HepG2 (cell line): Measurements from ENCODE around the gene IDH3G. TPM values are rescaled to one million over a fixed set of nuclear protein-coding genes. Genes with fewer than 3 reads are reported as not detected.

ENCODE experiments used
- ARNTL ChIP-seq: sonication (generic); formaldehyde crosslinking; IDR thresholded peaks from 2 replicates; pipeline ENCODE4 v1.4.0; 2020; ENCODE audit warnings: mild to moderate bottlenecking, missing genetic modification reagents
- FOSL2 ChIP-seq: sonication (generic); formaldehyde crosslinking; IDR thresholded peaks from 2 replicates; pipeline ENCODE4 v1.4.0; 2020; ENCODE audit warnings: missing genetic modification reagents
- HIVEP1 ChIP-seq: sonication (generic); formaldehyde crosslinking; IDR thresholded peaks from 2 replicates; pipeline ENCODE4 v1.4.0; 2020; ENCODE audit warnings: mild to moderate bottlenecking, missing genetic modification reagents
- HNRNPLL ChIP-seq: fragments of 200-400 bp; formaldehyde crosslinking; IDR thresholded peaks from 2 replicates; pipeline ENCODE4 v1.6.1; 2017; ENCODE audit warnings: mild to moderate bottlenecking, low read depth, low read length; ENCODE audit not compliant: poor library complexity, severe bottlenecking
- HNRNPUL1 ChIP-seq: fragments of 200-400 bp; formaldehyde crosslinking; IDR thresholded peaks from 2 replicates; pipeline ENCODE4 v1.6.1; 2017; ENCODE audit warnings: low read depth, mild to moderate bottlenecking, low read length, moderate library complexity
- KLF16 ChIP-seq, 2 experiments: sonication (generic) in 1 of 2; formaldehyde crosslinking in 1 of 2; IDR thresholded peaks; 2 replicates each; pipeline versions ENCODE4 v1.6.1 to v1.8.0; 2016 to 2023; ENCODE audit warnings: missing genetic modification reagents in 2 of 2, missing compliant biosample characterization in 1 of 2
- MAX ChIP-seq: IDR thresholded peaks from 2 replicates; pipeline ENCODE4 v1.6.1; 2012; ENCODE audit warnings: inconsistent platforms
- MNT ChIP-seq: fragments of 450-650 bp; IDR thresholded peaks from 2 replicates; pipeline ENCODE4 v1.6.1; 2016
- NCOA5 ChIP-seq: sonication (generic); formaldehyde crosslinking; IDR thresholded peaks from 2 replicates; pipeline ENCODE4 v1.4.0; 2020; ENCODE audit warnings: missing genetic modification reagents
- NR2C2 ChIP-seq: sonication (generic); formaldehyde crosslinking; IDR thresholded peaks from 2 replicates; pipeline ENCODE4 v1.4.0; 2020; ENCODE audit warnings: missing genetic modification reagents, mild to moderate bottlenecking, moderate library complexity, borderline replicate concordance
- NR2F6 ChIP-seq, 2 experiments: IDR thresholded peaks; 2 replicates each; pipeline ENCODE4 v1.6.1; 2016; ENCODE audit warnings: antibody characterized with exemption in 1 of 2, mild to moderate bottlenecking in 1 of 2
- NRL ChIP-seq: sonication (generic); formaldehyde crosslinking; IDR thresholded peaks from 2 replicates; pipeline ENCODE4 v1.5.0; 2020; ENCODE audit warnings: missing genetic modification reagents, mild to moderate bottlenecking, moderate library complexity, borderline replicate concordance
- PHF8 ChIP-seq: sonication (generic); formaldehyde crosslinking; IDR thresholded peaks from 2 replicates; pipeline ENCODE4 v1.5.0; 2020; ENCODE audit warnings: missing genetic modification reagents
- RAD51 ChIP-seq: fragments of 450-650 bp; IDR thresholded peaks from 2 replicates; pipeline ENCODE4 v1.6.1; 2016; ENCODE audit warnings: borderline replicate concordance
- SMAD9 ChIP-seq: sonication (generic); formaldehyde crosslinking; IDR thresholded peaks from 2 replicates; pipeline ENCODE4 v1.5.1; 2020; ENCODE audit warnings: mild to moderate bottlenecking, missing genetic modification reagents
- THRA ChIP-seq: sonication (generic); formaldehyde crosslinking; IDR thresholded peaks from 2 replicates; pipeline ENCODE4 v1.4.0; 2020; ENCODE audit warnings: missing genetic modification reagents, borderline replicate concordance
- ZBTB1 ChIP-seq: sonication (generic); formaldehyde crosslinking; IDR thresholded peaks from 2 replicates; pipeline ENCODE4 v1.4.0; 2020; ENCODE audit warnings: missing genetic modification reagents, borderline replicate concordance
- ZBTB33 ChIP-seq: sonication (generic); formaldehyde crosslinking; IDR thresholded peaks from 2 replicates; pipeline ENCODE4 v1.4.0; 2020; ENCODE audit warnings: missing genetic modification reagents
- ZFX ChIP-seq: sonication (generic); formaldehyde crosslinking; IDR thresholded peaks from 2 replicates; pipeline ENCODE4 v1.4.0; 2020; ENCODE audit warnings: mild to moderate bottlenecking, low read depth, missing genetic modification reagents, moderate library complexity
- ZFY ChIP-seq: sonication (generic); formaldehyde crosslinking; IDR thresholded peaks from 2 replicates; pipeline ENCODE4 v1.4.0; 2020; ENCODE audit warnings: missing genetic modification reagents
- ZMAT3 ChIP-seq: sonication (generic); formaldehyde crosslinking; conservative IDR thresholded peaks from 2 replicates; pipeline ENCODE4 v1.7.0; 2021; ENCODE audit warnings: missing genetic modification reagents
- ZNF253 ChIP-seq: sonication (generic); formaldehyde crosslinking; IDR thresholded peaks from 2 replicates; pipeline ENCODE4 v1.8.0; 2022; ENCODE audit warnings: mild to moderate bottlenecking, missing genetic modification reagents, borderline replicate concordance
- ZNF713 ChIP-seq: sonication (generic); formaldehyde crosslinking; IDR thresholded peaks from 2 replicates; pipeline ENCODE4 v1.4.0; 2020; ENCODE audit warnings: mild to moderate bottlenecking, missing genetic modification reagents
- polyA plus RNA-seq, 8 experiments: library from polyadenylated mRNA; depleted of rRNA in 3 of 8; stranded (reverse) in 7 of 8; unstranded in 1 of 8; fragments of >200 nt; fragmentation: Illumina TruSeq in 4 of 8; extraction: Trizol in 4 of 8; gene quantifications; 2 replicates each; pipeline versions ENCODE4 v1.2.1 to v1.2.3, GENCODE V29; 2011 to 2016; ENCODE audit warnings: low read depth in 4 of 8, missing spikeins in 1 of 8, mixed read lengths in 1 of 8; ENCODE audit not compliant: insufficient read depth in 1 of 8
- total RNA-seq, 5 experiments: library from RNA; depleted of rRNA; stranded (reverse); fragments of >200 nt; fragmentation: Illumina TruSeq; extraction: Trizol; gene quantifications; 2 replicates each; pipeline ENCODE4 v1.2.3, GENCODE V29; 2016; ENCODE audit warnings: low read depth in 1 of 5

The IDH3G gene
- total and polyA plus RNA-seq, 2 of the 13 experiments (the other 11 are each of a cell fraction or from before 2014, with no cell fraction given), result 18.7 to 35.5 TPM

GRCh38 chrX:153763298-153763932 is 30.8 kb downstream of the IDH3G start (continued):
- TF ChIP-seq ARNTL (CRISPR knock-in tag) (peak; percentile 93), ZFX (CRISPR knock-in tag) (peak; percentile 67), NR2C2 (CRISPR knock-in tag) (peak; percentile 75), RAD51 (peak; percentile 67; the same call in 1 of the 2 replicates), NRL (CRISPR knock-in tag) (no peak), MNT (peak; percentile 23; the same call in 1 of the 2 replicates), PHF8 (CRISPR knock-in tag) (0 out of 2 replicates have a peak, but pooled peaks have one; percentile 25), MAX (peak; percentile 89), ZNF713 (CRISPR knock-in tag) (no peak), HNRNPLL (no peak), ZBTB33 (CRISPR knock-in tag) (0 out of 2 replicates have a peak, but pooled peaks have one; percentile 7), NCOA5 (CRISPR knock-in tag) (no peak), KLF16 (CRISPR knock-in tag; IDR thresholded peaks at IDR 0.05) (0 out of 4 replicates have a peak, but pooled peaks of 1 of the 2 experiments have one; percentile 15), ZFY (CRISPR knock-in tag) (peak; percentile 77), NR2F6 (IDR thresholded peaks at IDR 0.05) (no peak), NR2F6 (CRISPR knock-in tag; IDR thresholded peaks at IDR 0.05) (0 out of 2 replicates have a peak, but pooled peaks have one; percentile 6), HIVEP1 (CRISPR knock-in tag) (0 out of 2 replicates have a peak, but pooled peaks have one; percentile 20), THRA (CRISPR knock-in tag) (no peak), ZBTB1 (CRISPR knock-in tag) (no peak), HNRNPUL1 (no peak), ZNF253 (peak; percentile 76; the same call in 1 of the 2 replicates), ZMAT3 (CRISPR knock-in tag) (no peak), FOSL2 (0 out of 2 replicates have a peak, but pooled peaks have one; percentile 3), SMAD9 (CRISPR knock-in tag) (no peak)
